ENCODE results near the gene RAB36.

The RAB36 gene

GRCh38 chr22:23202812-23203451, 57.7 kb downstream of the RAB36 start:
- Histone ChIP-seq H3K27ac (ENCODE audit: low read length) (no peak overlapping the region), H3K9me3 (ENCODE audit: control insufficient read depth, insufficient read depth, low read length) (no peaks in the 10 kb centered on the region), H3K27me3 (ENCODE audit: control insufficient read depth, insufficient read depth, low read length) (no peaks in the 10 kb centered on the region), H3K4me1 (ENCODE audit: control insufficient read depth, insufficient read depth, low read length) (no peaks in the 10 kb centered on the region), H3K36me3 (ENCODE audit: control insufficient read depth, insufficient read depth, low read length) (no peaks in the 10 kb centered on the region), H3K4me3 (ENCODE audit: low read length) (no peak overlapping the region)
- DNase-seq (ENCODE audit: low read depth, low spot score): no peak
- no CpG with 5 or more reads among the region's 4 CpGs for WGBS (ENCODE audit: insufficient coverage, insufficient read length)

- no peaks in the 10 kb centered on the region for H3K27me3 ChIP-seq (ENCODE audit: control insufficient read depth, insufficient read depth, low read length)
- no peaks in the 10 kb centered on the region for H3K9me3 ChIP-seq (ENCODE audit: control insufficient read depth, insufficient read depth, low read length)
- H3K27ac ChIP-seq (ENCODE audit: low read length): no peak overlapping the region
- H3K4me1 ChIP-seq (ENCODE audit: control insufficient read depth, insufficient read depth, low read length): no peaks in the 10 kb centered on the region
- WGBS (ENCODE audit: insufficient coverage, insufficient read length): no CpG with 5 or more reads among the region's 7 CpGs
- H3K36me3 ChIP-seq (ENCODE audit: control insufficient read depth, insufficient read depth, low read length): no peaks in the 10 kb centered on the region
- H3K4me3 ChIP-seq (ENCODE audit: low read length): no peak overlapping the region
- no peak for DNase-seq (ENCODE audit: low read depth, low spot score)
Observed at GRCh38 chr22:23203452-23204124, 58.3 kb downstream of the RAB36 start.

- Histone ChIP-seq H3K27me3 (ENCODE audit: control insufficient read depth, insufficient read depth, low read length) (no peaks in the 10 kb centered on the region), H3K4me1 (ENCODE audit: control insufficient read depth, insufficient read depth, low read length) (no peaks in the 10 kb centered on the region), H3K9me3 (ENCODE audit: control insufficient read depth, insufficient read depth, low read length) (no peaks in the 10 kb centered on the region), H3K27ac (ENCODE audit: low read length) (no peak overlapping the region), H3K36me3 (ENCODE audit: control insufficient read depth, insufficient read depth, low read length) (no peaks in the 10 kb centered on the region), H3K4me3 (ENCODE audit: low read length) (no peak overlapping the region)
- DNase-seq (ENCODE audit: low read depth, low spot score): no peak
- no CpG with 5 or more reads among the region's 11 CpGs for WGBS (ENCODE audit: insufficient coverage, insufficient read length)
Observed at GRCh38 chr22:23204125-23204488, 58.8 kb downstream of the RAB36 start.

GRCh38 chr22:23204541-23205157, 59.4 kb downstream of the RAB36 start:
- Histone ChIP-seq H3K27ac (ENCODE audit: low read length) (no peak overlapping the region), H3K36me3 (ENCODE audit: control insufficient read depth, insufficient read depth, low read length) (no peaks in the 10 kb centered on the region), H3K4me3 (ENCODE audit: low read length) (no peak overlapping the region), H3K4me1 (ENCODE audit: control insufficient read depth, insufficient read depth, low read length) (no peaks in the 10 kb centered on the region), H3K9me3 (ENCODE audit: control insufficient read depth, insufficient read depth, low read length) (no peaks in the 10 kb centered on the region), H3K27me3 (ENCODE audit: control insufficient read depth, insufficient read depth, low read length) (no peaks in the 10 kb centered on the region)
- no CpG with 5 or more reads among the region's 11 CpGs for WGBS (ENCODE audit: insufficient coverage, insufficient read length)
- no peak for DNase-seq (ENCODE audit: low read depth, low spot score)

GRCh38 chr22:23205339-23206049, 60.2 kb downstream of the RAB36 start:
- no peak for DNase-seq (ENCODE audit: low read depth, low spot score)
- no peaks in the 10 kb centered on the region for H3K9me3 ChIP-seq (ENCODE audit: control insufficient read depth, insufficient read depth, low read length)
- WGBS (ENCODE audit: insufficient coverage, insufficient read length): no CpG with 5 or more reads among the region's 9 CpGs
- no peak overlapping the region for H3K4me3 ChIP-seq (ENCODE audit: low read length)
- H3K36me3 ChIP-seq (ENCODE audit: control insufficient read depth, insufficient read depth, low read length): no peaks in the 10 kb centered on the region
- no peaks in the 10 kb centered on the region for H3K4me1 ChIP-seq (ENCODE audit: control insufficient read depth, insufficient read depth, low read length)
- H3K27ac ChIP-seq (ENCODE audit: low read length): no peak overlapping the region
- no peaks in the 10 kb centered on the region for H3K27me3 ChIP-seq (ENCODE audit: control insufficient read depth, insufficient read depth, low read length)

- Histone ChIP-seq H3K4me1 (ENCODE audit: control insufficient read depth, insufficient read depth, low read length) (no peaks in the 10 kb centered on the region), H3K36me3 (ENCODE audit: control insufficient read depth, insufficient read depth, low read length) (no peaks in the 10 kb centered on the region), H3K27ac (ENCODE audit: low read length) (no peak overlapping the region), H3K9me3 (ENCODE audit: control insufficient read depth, insufficient read depth, low read length) (no peaks in the 10 kb centered on the region), H3K27me3 (ENCODE audit: control insufficient read depth, insufficient read depth, low read length) (no peaks in the 10 kb centered on the region), H3K4me3 (ENCODE audit: low read length) (no peak overlapping the region)
- DNase-seq (ENCODE audit: low read depth, low spot score): no peak
Observed at GRCh38 chr22:23206915-23207314, 61.6 kb downstream of the RAB36 start.

- Histone ChIP-seq H3K4me3 (ENCODE audit: low read length) (no peak overlapping the region), H3K9me3 (ENCODE audit: control insufficient read depth, insufficient read depth, low read length) (no peaks in the 10 kb centered on the region), H3K27ac (ENCODE audit: low read length) (no peak overlapping the region), H3K36me3 (ENCODE audit: control insufficient read depth, insufficient read depth, low read length) (no peaks in the 10 kb centered on the region), H3K27me3 (ENCODE audit: control insufficient read depth, insufficient read depth, low read length) (no peaks in the 10 kb centered on the region), H3K4me1 (ENCODE audit: control insufficient read depth, insufficient read depth, low read length) (no peaks in the 10 kb centered on the region)
- DNase-seq (ENCODE audit: low read depth, low spot score): no peak
- no CpG with 5 or more reads among the region's 11 CpGs for WGBS (ENCODE audit: insufficient coverage, insufficient read length)
Observed at GRCh38 chr22:23207729-23208393, 62.6 kb downstream of the RAB36 start.

GRCh38 chr22:23210428-23211170, 65.3 kb downstream of the RAB36 start:
- no CpG with 5 or more reads among the region's 6 CpGs for WGBS (ENCODE audit: insufficient coverage, insufficient read length)
- no peak for DNase-seq (ENCODE audit: low read depth, low spot score)
- no peaks in the 10 kb centered on the region for H3K4me1 ChIP-seq (ENCODE audit: control insufficient read depth, insufficient read depth, low read length)
- no peaks in the 10 kb centered on the region for H3K36me3 ChIP-seq (ENCODE audit: control insufficient read depth, insufficient read depth, low read length)
- H3K27ac ChIP-seq (ENCODE audit: low read length): no peak overlapping the region
- H3K27me3 ChIP-seq (ENCODE audit: control insufficient read depth, insufficient read depth, low read length): no peaks in the 10 kb centered on the region
- H3K4me3 ChIP-seq (ENCODE audit: low read length): no peak overlapping the region
- no peaks in the 10 kb centered on the region for H3K9me3 ChIP-seq (ENCODE audit: control insufficient read depth, insufficient read depth, low read length)

- Histone ChIP-seq H3K27ac (ENCODE audit: low read length) (no peak overlapping the region), H3K36me3 (ENCODE audit: control insufficient read depth, insufficient read depth, low read length) (no peaks in the 10 kb centered on the region), H3K9me3 (ENCODE audit: control insufficient read depth, insufficient read depth, low read length) (no peaks in the 10 kb centered on the region), H3K27me3 (ENCODE audit: control insufficient read depth, insufficient read depth, low read length) (no peaks in the 10 kb centered on the region), H3K4me3 (ENCODE audit: low read length) (no peak overlapping the region), H3K4me1 (ENCODE audit: control insufficient read depth, insufficient read depth, low read length) (no peaks in the 10 kb centered on the region)
- no CpG with 5 or more reads among the region's 3 CpGs for WGBS (ENCODE audit: insufficient coverage, insufficient read length)
- DNase-seq (ENCODE audit: low read depth, low spot score): no peak
Observed at GRCh38 chr22:23211622-23212021, 66.3 kb downstream of the RAB36 start.
